Measurements from ENCODE around the gene CLCN5.
"Not testable (repeated sequence)": the region's sequence is repeated elsewhere in the genome, so short reads cannot be mapped to it uniquely, and the experiment has no call there.

The CLCN5 gene

GRCh38 chrX:49995795-49996455, 73.5 kb downstream of the CLCN5 start:
- TF ChIP-seq CTCF (IDR thresholded peaks at IDR 0.05; ENCODE audit: low read depth, low read length), result no peak
- H3K4me3 ChIP-seq (ENCODE audit: low read depth, low read length), result no peak overlapping the region

GRCh38 chrX:49996474-49996873, 74.1 kb downstream of the CLCN5 start:
- H3K4me3 ChIP-seq (ENCODE audit: low read depth, low read length), result no peak overlapping the region
- TF ChIP-seq CTCF (IDR thresholded peaks at IDR 0.05; ENCODE audit: low read depth, low read length), result no peak

GRCh38 chrX:49999087-49999486, 76.7 kb downstream of the CLCN5 start:
- no peak overlapping the region for H3K4me3 ChIP-seq (ENCODE audit: low read depth, low read length)
- TF ChIP-seq CTCF (IDR thresholded peaks at IDR 0.05; ENCODE audit: low read depth, low read length), result no peak

- no peak overlapping the region for H3K4me3 ChIP-seq (ENCODE audit: low read depth, low read length)
- no peak for TF ChIP-seq CTCF (IDR thresholded peaks at IDR 0.05; ENCODE audit: low read depth, low read length)
Observed at GRCh38 chrX:50000937-50001542, 78.6 kb downstream of the CLCN5 start.

GRCh38 chrX:50002067-50002714, 79.8 kb downstream of the CLCN5 start:
- H3K4me3 ChIP-seq (ENCODE audit: low read depth, low read length), result no peak overlapping the region
- no peak for TF ChIP-seq CTCF (IDR thresholded peaks at IDR 0.05; ENCODE audit: low read depth, low read length)

GRCh38 chrX:50003467-50003866, 81.1 kb downstream of the CLCN5 start:
- no peak overlapping the region for H3K4me3 ChIP-seq (ENCODE audit: low read depth, low read length)
- no peak for TF ChIP-seq CTCF (IDR thresholded peaks at IDR 0.05; ENCODE audit: low read depth, low read length)

GRCh38 chrX:50003927-50004326, 81.5 kb downstream of the CLCN5 start:
- no peak overlapping the region for H3K4me3 ChIP-seq (ENCODE audit: low read depth, low read length)
- no peak for TF ChIP-seq CTCF (IDR thresholded peaks at IDR 0.05; ENCODE audit: low read depth, low read length)

GRCh38 chrX:50025591-50025990, 103.2 kb downstream of the CLCN5 start:
- H3K4me3 ChIP-seq (ENCODE audit: low read depth, low read length), result not testable (repeated sequence)
